Cardiac muscle cell (in vitro differentiated cells and primary cell): Measurements from ENCODE around the gene SCN3B. TPM values are rescaled to one million over a fixed set of nuclear protein-coding genes. Genes with fewer than 3 reads are reported as not detected.

Experiments
- DNase-seq, 2 donors: peaks; one replicate each; pipeline versions ENCODE4 v3.0.0 to v3.0.0-alpha.2; 2010 to 2017; ENCODE audit warnings: low read depth in 1 of 2, low spot score in 1 of 2
- H3K27ac ChIP-seq: fragments of 200-600 bp; sonication (generic); 2 replicates; pipeline ENCODE4 v1.5.1; 2016
- H3K27me3 ChIP-seq: fragments of 200-600 bp; sonication (generic); 2 replicates; pipeline ENCODE4 v1.6.0; 2016; ENCODE audit warnings: control low read depth
- H3K36me3 ChIP-seq: fragments of 200-600 bp; sonication (generic); 2 replicates; pipeline ENCODE4 v1.5.1; 2016; ENCODE audit warnings: control low read depth
- H3K4me1 ChIP-seq: fragments of 200-600 bp; sonication (generic); 2 replicates; pipeline ENCODE4 v1.8.1; 2017; ENCODE audit warnings: low read depth, mild to moderate bottlenecking, mixed run types
- H3K4me3 ChIP-seq: fragments of 200-600 bp; sonication (generic); 2 replicates; pipeline ENCODE4 v1.5.1; 2016; ENCODE audit warnings: mild to moderate bottlenecking
- H3K9me3 ChIP-seq: fragments of 200-600 bp; sonication (generic); 2 replicates; pipeline ENCODE4 v1.5.1; 2017; ENCODE audit warnings: low read depth, mild to moderate bottlenecking, control low read depth
- polyA plus RNA-seq: library from polyadenylated mRNA; unstranded; fragments of >200 nt; fragmentation: Nextera tagmentation; extraction: Ambion mirVana; gene quantifications from 2 replicates; pipeline ENCODE4 v1.2.1, GENCODE V29; 2016
- total RNA-seq: library from RNA; depleted of rRNA; stranded (reverse); fragments of >200 nt; gene quantifications from 2 replicates; pipeline ENCODE4 v1.2.3, GENCODE V29; 2016
- TF ChIP-seq, protein P1 (sequence below): IDR thresholded peaks from 2 replicates; pipeline ENCODE4 v1.5.1; 2012; ENCODE audit warnings: low read depth, mild to moderate bottlenecking, low read length

Gene SCN3B
- total and polyA plus RNA-seq, 2 experiments from 2014 or later, result 0.12 to 0.77 TPM

DNA sequence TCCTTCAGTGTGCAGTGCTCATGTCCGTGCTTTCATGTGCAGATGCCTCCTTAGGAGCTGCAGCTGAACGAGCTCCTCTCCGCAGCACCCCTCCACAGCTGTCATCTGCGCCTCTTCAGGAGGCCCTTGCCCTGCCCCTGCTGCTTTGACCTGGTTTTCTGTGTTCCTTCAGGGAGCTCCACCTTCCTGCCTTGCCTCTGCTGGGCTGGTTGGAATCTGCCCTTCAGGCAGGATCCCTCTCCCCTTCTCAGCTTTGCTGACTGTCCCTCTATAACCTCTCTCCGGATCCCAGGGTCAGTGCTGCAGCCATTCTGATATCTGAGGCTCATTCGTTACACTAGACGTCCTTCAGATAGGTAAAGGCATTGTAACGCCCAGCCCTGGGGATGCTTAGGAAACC is 67.9 kb downstream of the SCN3B start:
- H3K36me3 ChIP-seq, result peaks cover 2% of the 10 kb centered on the region
- H3K27ac ChIP-seq, result no peak overlapping the region
- TF ChIP-seq, protein P1, sequence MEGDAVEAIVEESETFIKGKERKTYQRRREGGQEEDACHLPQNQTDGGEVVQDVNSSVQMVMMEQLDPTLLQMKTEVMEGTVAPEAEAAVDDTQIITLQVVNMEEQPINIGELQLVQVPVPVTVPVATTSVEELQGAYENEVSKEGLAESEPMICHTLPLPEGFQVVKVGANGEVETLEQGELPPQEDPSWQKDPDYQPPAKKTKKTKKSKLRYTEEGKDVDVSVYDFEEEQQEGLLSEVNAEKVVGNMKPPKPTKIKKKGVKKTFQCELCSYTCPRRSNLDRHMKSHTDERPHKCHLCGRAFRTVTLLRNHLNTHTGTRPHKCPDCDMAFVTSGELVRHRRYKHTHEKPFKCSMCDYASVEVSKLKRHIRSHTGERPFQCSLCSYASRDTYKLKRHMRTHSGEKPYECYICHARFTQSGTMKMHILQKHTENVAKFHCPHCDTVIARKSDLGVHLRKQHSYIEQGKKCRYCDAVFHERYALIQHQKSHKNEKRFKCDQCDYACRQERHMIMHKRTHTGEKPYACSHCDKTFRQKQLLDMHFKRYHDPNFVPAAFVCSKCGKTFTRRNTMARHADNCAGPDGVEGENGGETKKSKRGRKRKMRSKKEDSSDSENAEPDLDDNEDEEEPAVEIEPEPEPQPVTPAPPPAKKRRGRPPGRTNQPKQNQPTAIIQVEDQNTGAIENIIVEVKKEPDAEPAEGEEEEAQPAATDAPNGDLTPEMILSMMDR, result no peak
- H3K9me3 ChIP-seq, result no peaks in the 10 kb centered on the region
- peak in 1 of 2 donors; percentile 11 for DNase-seq
- H3K4me1 ChIP-seq, result peaks cover 6% of the 10 kb centered on the region
- H3K27me3 ChIP-seq, result no peaks in the 10 kb centered on the region
- H3K4me3 ChIP-seq, result no peak overlapping the region

DNA sequence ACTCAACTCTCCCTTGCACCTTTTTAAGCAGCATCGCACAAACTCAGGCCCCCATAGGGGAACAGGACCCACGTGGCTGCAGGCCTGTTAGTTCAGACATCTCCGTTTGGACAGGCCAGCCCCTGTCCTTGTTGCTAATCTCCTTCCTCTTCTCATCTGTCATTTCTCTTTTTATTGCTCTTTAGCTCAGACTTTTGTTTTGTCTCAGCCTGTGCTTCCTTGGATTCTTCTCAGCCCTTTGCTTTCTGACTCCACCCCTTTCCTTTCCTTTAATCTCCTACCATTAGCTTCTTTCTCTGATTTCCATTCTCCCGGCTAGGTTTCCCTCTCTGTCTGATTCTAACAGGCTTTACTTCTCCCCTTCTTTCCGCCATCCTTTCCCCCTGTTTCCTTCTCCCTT is 68.7 kb downstream of the SCN3B start:
- Histone ChIP-seq H3K9me3 (no peaks in the 10 kb centered on the region), H3K27me3 (no peaks in the 10 kb centered on the region), H3K4me3 (no peak overlapping the region), H3K36me3 (no peaks in the 10 kb centered on the region), H3K27ac (no peak overlapping the region), H3K4me1 (peaks cover 6% of the 10 kb centered on the region)
- TF ChIP-seq, protein P1, result no peak
- no peak for DNase-seq

DNA sequence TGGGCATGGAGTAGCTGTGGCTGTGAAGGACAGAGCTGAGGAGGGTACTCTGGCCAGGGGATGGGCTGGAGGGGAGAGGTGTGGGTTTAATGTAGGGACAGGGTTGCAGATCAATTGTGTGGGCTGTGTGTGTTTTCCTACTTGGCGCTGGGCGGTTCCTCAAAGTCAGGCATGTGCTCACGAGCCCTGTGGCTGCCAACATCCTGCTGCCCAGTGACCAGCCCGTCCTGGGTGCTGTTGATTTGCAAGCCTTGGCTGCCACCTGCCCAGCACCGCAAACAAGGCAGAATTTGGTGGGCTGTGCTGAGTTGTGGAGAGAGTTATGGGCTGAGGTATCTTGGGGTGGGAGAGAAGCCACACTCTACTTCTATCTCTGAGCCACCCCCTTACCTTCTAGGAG is 69.2 kb downstream of the SCN3B start:
- TF ChIP-seq, protein P1, result no peak
- H3K9me3 ChIP-seq, result no peaks in the 10 kb centered on the region

GRCh38 chr11:123584737-123585136 is 69.7 kb downstream of the SCN3B start:
- TF ChIP-seq, protein P1, result no peak
- Histone ChIP-seq H3K27ac (no peak overlapping the region), H3K27me3 (no peaks in the 10 kb centered on the region)

More for the DNA sequence above, 69.2 kb downstream of the SCN3B start:
- no peak for DNase-seq
- H3K27me3 ChIP-seq, result no peaks in the 10 kb centered on the region
- H3K36me3 ChIP-seq, result no peaks in the 10 kb centered on the region
- H3K4me1 ChIP-seq, result peaks cover 6% of the 10 kb centered on the region
- no peak overlapping the region for H3K4me3 ChIP-seq
- H3K27ac ChIP-seq, result no peak overlapping the region

DNA sequence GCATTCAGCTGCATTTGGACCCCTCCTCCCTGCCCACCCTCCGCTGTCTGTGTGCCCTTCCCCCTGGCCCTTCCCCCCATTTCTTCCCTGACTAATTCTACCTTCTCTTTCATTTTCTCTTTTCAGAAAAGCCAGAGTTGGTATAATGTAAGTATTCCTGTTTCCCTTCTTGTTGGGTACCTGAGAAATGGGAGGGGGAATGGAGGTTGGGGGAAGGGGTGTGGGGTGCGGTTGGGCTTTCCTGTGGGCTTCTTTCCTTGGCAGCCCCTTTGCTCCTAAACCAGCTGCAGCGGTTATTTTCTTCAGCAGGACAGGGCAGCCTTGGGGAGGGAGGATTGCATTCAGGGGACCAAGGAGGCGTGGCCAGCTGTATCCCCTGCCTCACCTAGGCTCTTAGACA is 70.2 kb downstream of the SCN3B start:
- Histone ChIP-seq H3K36me3 (no peaks in the 10 kb centered on the region), H3K27me3 (no peaks in the 10 kb centered on the region), H3K4me1 (peaks cover 6% of the 10 kb centered on the region), H3K27ac (no peak overlapping the region), H3K4me3 (no peak overlapping the region), H3K9me3 (no peaks in the 10 kb centered on the region)
- TF ChIP-seq, protein P1, result no peak
- no peak for DNase-seq

More at GRCh38 chr11:123584737-123585136, 69.7 kb downstream of the SCN3B start:
- H3K9me3 ChIP-seq, result no peaks in the 10 kb centered on the region
- no peak overlapping the region for H3K4me3 ChIP-seq
- DNase-seq, result no peak
- H3K36me3 ChIP-seq, result no peaks in the 10 kb centered on the region
- peaks cover 6% of the 10 kb centered on the region for H3K4me1 ChIP-seq
